Loucy (cell line): Measurements from ENCODE around the gene RHOD.

Source experiments
- EZH2phosphoT487 ChIP-seq: fragments of 200-600 bp; IDR thresholded peaks from 2 replicates; pipeline ENCODE4 v1.6.1; 2018; ENCODE audit warnings: antibody characterized with exemption, mild to moderate bottlenecking, moderate library complexity, borderline replicate concordance
- TF ChIP-seq, protein P1 (sequence below): fragments of 200-600 bp; sonication (generic); conservative IDR thresholded peaks from 2 replicates; pipeline ENCODE4 v1.5.1; 2014; ENCODE audit warnings: mild to moderate bottlenecking, antibody characterized with exemption, low read length

DNA sequence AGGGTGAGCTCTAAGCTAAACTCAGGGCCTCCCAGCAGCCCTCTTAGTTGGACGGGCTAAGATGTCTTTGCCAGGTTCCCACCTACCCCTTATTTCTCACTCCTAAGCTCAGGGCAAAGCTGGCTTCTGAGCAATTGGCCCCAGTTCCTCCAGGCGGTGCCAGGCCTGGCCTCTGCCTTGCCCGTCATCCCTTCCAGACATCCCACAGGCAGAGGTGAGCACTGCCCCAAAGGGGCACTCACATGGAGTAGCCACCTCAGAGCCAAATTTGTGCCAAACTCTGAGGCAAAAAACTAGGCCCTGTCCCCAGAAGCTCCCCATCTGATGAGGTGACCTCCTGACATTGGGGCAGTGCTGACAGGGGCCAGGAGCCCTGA is 9.7 kb downstream of the RHOD start:
- TF ChIP-seq, protein P1, sequence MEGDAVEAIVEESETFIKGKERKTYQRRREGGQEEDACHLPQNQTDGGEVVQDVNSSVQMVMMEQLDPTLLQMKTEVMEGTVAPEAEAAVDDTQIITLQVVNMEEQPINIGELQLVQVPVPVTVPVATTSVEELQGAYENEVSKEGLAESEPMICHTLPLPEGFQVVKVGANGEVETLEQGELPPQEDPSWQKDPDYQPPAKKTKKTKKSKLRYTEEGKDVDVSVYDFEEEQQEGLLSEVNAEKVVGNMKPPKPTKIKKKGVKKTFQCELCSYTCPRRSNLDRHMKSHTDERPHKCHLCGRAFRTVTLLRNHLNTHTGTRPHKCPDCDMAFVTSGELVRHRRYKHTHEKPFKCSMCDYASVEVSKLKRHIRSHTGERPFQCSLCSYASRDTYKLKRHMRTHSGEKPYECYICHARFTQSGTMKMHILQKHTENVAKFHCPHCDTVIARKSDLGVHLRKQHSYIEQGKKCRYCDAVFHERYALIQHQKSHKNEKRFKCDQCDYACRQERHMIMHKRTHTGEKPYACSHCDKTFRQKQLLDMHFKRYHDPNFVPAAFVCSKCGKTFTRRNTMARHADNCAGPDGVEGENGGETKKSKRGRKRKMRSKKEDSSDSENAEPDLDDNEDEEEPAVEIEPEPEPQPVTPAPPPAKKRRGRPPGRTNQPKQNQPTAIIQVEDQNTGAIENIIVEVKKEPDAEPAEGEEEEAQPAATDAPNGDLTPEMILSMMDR, result no peak
- no peak for TF ChIP-seq EZH2phosphoT487
